Measurements from ENCODE around the gene TWIST2. TPM values are rescaled to one million over a fixed set of nuclear protein-coding genes. Genes with fewer than 3 reads are reported as not detected.

TWIST2 gene
- total RNA-seq, 3 donors from 2014 or later, result not detected

- Mint-ChIP-seq H3K4me1 (ENCODE audit: low read depth) (no peaks in the 10 kb centered on the region), H3K27me3 (ENCODE audit: low read depth) (peaks cover 59% of the 10 kb centered on the region), H3K4me3 (no peak overlapping the region), H3K36me3 (ENCODE audit: insufficient read depth) (no peaks in the 10 kb centered on the region), H3K9me3 (peaks cover 19% of the 10 kb centered on the region)
- DNase-seq (no peak), ATAC-seq (no peak)
Observed at GRCh38 chr2:238820916-238821315, 27.0 kb upstream of the TWIST2 start.

- no peak overlapping the region for H3K4me3 Mint-ChIP-seq
- ATAC-seq (no peak), DNase-seq (no peak)
- peaks cover 19% of the 10 kb centered on the region for H3K9me3 Mint-ChIP-seq
- H3K4me1 Mint-ChIP-seq (ENCODE audit: low read depth), result no peaks in the 10 kb centered on the region
- H3K27me3 Mint-ChIP-seq (ENCODE audit: low read depth), result peaks cover 60% of the 10 kb centered on the region
- H3K36me3 Mint-ChIP-seq (ENCODE audit: insufficient read depth), result no peaks in the 10 kb centered on the region
Observed at GRCh38 chr2:238821391-238821790, 26.5 kb upstream of the TWIST2 start.

- Mint-ChIP-seq H3K36me3 (ENCODE audit: insufficient read depth) (no peaks in the 10 kb centered on the region), H3K4me1 (ENCODE audit: low read depth) (no peaks in the 10 kb centered on the region), H3K4me3 (no peak overlapping the region), H3K27me3 (ENCODE audit: low read depth) (peaks cover 55% of the 10 kb centered on the region), H3K9me3 (peaks cover 19% of the 10 kb centered on the region)
- no peak for DNase-seq
- no peak for ATAC-seq
Observed at GRCh38 chr2:238821944-238822670, 25.8 kb upstream of the TWIST2 start.

DNA sequence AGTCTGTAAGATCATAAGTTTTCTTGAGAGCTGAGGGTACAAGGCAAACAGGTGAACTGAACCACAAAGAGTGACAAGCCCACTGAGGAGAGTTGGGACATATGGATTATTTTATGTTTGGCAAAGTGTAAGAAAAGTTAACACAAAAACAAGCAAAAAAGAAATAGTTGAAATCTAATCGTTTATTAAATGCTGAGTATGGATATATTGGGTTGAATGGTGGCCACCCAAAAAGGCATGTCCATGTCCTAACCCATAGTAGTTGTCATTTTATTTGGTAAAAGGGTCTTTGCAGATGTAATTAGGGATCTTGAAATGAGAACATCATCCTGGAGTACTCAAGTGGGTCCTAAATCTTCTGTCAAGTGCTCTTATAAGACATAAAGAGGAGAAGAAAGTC, 24.9 kb upstream of the TWIST2 start:
- H3K27me3 Mint-ChIP-seq (ENCODE audit: low read depth), result peaks cover 47% of the 10 kb centered on the region
- no peaks in the 10 kb centered on the region for H3K36me3 Mint-ChIP-seq (ENCODE audit: insufficient read depth)
- H3K9me3 Mint-ChIP-seq, result peaks cover 19% of the 10 kb centered on the region
- no peak for ATAC-seq
- H3K4me3 Mint-ChIP-seq, result no peak overlapping the region
- DNase-seq, result no peak
- H3K4me1 Mint-ChIP-seq (ENCODE audit: low read depth), result no peaks in the 10 kb centered on the region

DNA sequence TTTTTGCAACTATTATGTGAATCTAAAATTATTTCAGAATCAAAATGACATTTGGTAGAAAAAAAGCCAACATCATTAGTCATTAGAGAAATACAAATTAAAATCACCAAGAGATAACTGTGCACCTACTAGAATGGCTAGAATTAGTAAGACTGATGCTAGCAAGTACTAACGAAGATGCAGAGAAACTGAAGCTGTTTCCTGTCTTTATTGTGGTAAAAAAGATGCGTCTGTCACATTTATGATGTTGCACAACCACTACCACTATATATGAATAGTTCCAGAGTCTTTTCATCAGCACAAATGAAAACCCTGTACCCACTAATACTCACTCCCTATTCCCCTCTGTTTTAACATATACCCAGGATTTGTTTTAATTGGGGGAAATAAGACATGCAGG, 16.7 kb upstream of the TWIST2 start:
- Mint-ChIP-seq H3K4me1 (ENCODE audit: low read depth) (peaks cover 2% of the 10 kb centered on the region), H3K9me3 (no peaks in the 10 kb centered on the region), H3K4me3 (no peak overlapping the region), H3K27me3 (ENCODE audit: low read depth) (peaks cover 38% of the 10 kb centered on the region), H3K36me3 (ENCODE audit: insufficient read depth) (no peaks in the 10 kb centered on the region)
- DNase-seq (no peak), ATAC-seq (peak in 1 of 2 donors; percentile 18)

- peaks cover 44% of the 10 kb centered on the region for H3K27me3 Mint-ChIP-seq (ENCODE audit: low read depth)
- no peak for DNase-seq
- H3K9me3 Mint-ChIP-seq, result peaks cover 4% of the 10 kb centered on the region
- peaks cover 2% of the 10 kb centered on the region for H3K4me1 Mint-ChIP-seq (ENCODE audit: low read depth)
- H3K4me3 Mint-ChIP-seq, result no peak overlapping the region
- ATAC-seq, result no peak
- no peaks in the 10 kb centered on the region for H3K36me3 Mint-ChIP-seq (ENCODE audit: insufficient read depth)
Observed at GRCh38 chr2:238834982-238835381, 12.9 kb upstream of the TWIST2 start.

DNA sequence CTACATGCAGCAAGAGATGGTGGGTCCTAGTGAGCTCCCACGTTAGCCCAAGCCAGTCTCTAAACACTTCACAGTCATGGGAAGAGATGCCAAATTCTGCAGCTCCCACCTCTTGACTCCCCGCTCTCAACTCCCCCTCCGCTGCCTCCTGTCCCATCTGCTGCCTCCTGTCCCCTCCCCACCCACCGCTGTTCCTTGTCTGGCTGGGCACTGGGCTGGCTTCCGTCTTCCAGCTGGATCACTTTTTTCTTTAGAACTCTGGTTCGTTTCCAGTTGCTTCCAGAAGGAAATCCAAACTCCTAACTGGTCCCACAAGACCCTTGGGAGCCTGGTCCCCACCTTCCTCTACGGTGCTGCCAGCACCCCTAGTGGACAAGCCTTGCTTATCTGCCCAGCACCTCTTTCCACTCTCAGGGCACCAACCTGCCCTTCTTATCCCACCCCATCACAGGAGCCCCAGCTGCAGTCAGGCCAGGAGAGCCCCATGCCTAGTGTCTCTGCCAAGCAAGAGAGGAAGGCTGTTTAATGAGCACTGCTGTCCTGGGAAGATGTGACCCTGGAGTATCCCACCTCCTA, 12.1 kb upstream of the TWIST2 start:
- Mint-ChIP-seq H3K4me3 (no peak overlapping the region), H3K9me3 (peaks cover 4% of the 10 kb centered on the region), H3K36me3 (ENCODE audit: insufficient read depth) (no peaks in the 10 kb centered on the region), H3K4me1 (ENCODE audit: low read depth) (peaks cover 2% of the 10 kb centered on the region), H3K27me3 (ENCODE audit: low read depth) (peaks cover 44% of the 10 kb centered on the region)
- no peak for DNase-seq
- ATAC-seq, result no peak

GRCh38 chr2:238838786-238839327, 9.0 kb upstream of the TWIST2 start:
- ATAC-seq, result no peak
- no peak overlapping the region for H3K4me3 Mint-ChIP-seq
- no peaks in the 10 kb centered on the region for H3K4me1 Mint-ChIP-seq (ENCODE audit: low read depth)
- H3K9me3 Mint-ChIP-seq, result peaks cover 4% of the 10 kb centered on the region
- H3K36me3 Mint-ChIP-seq (ENCODE audit: insufficient read depth), result no peaks in the 10 kb centered on the region
- DNase-seq, result no peak
- peaks cover 42% of the 10 kb centered on the region for H3K27me3 Mint-ChIP-seq (ENCODE audit: low read depth)

GRCh38 chr2:238839428-238839827, 8.5 kb upstream of the TWIST2 start:
- H3K27me3 Mint-ChIP-seq (ENCODE audit: low read depth), result peaks cover 48% of the 10 kb centered on the region

DNA sequence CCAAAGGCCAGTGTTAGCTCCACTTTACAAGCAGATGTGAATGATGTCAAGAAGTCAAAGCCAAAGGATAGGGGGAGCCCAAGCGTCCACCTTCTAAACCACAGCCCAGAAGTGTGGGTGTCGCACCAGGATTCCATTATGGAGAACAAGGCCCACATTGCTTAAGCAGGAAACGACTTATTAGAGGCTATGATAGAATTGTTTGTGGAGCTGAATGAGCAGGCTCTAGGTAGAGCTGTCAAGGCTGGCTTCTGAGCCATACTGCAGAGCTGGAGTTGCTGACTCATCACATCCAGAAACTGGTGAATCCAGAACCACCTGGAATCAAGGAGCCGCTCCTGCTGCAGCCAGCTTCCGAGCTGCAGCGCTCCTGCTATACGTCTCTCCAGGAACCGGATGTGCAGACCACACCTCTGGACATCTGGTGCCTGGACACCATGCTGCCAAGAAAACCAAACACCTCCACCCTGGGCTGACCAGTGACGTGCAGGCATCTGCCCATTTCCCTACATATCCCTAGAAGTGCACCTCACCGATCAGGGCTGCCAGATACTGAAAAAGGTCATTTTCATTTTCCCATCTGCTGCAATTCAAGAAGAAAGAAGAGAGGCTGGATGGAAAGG, 6.2 kb upstream of the TWIST2 start:
- no peak overlapping the region for H3K4me3 Mint-ChIP-seq
- no peaks in the 10 kb centered on the region for H3K4me1 Mint-ChIP-seq (ENCODE audit: low read depth)
- H3K9me3 Mint-ChIP-seq, result peaks cover 4% of the 10 kb centered on the region
- no peak for DNase-seq
- peaks cover 57% of the 10 kb centered on the region for H3K27me3 Mint-ChIP-seq (ENCODE audit: low read depth)
- ATAC-seq, result no peak
- H3K36me3 Mint-ChIP-seq (ENCODE audit: insufficient read depth), result no peaks in the 10 kb centered on the region

More at GRCh38 chr2:238839428-238839827, 8.5 kb upstream of the TWIST2 start:
- DNase-seq (no peak), ATAC-seq (no peak)
- H3K36me3 Mint-ChIP-seq (ENCODE audit: insufficient read depth), result no peaks in the 10 kb centered on the region
- H3K4me1 Mint-ChIP-seq (ENCODE audit: low read depth), result no peaks in the 10 kb centered on the region
- no peak overlapping the region for H3K4me3 Mint-ChIP-seq
- H3K9me3 Mint-ChIP-seq, result peaks cover 4% of the 10 kb centered on the region

- H3K36me3 Mint-ChIP-seq (ENCODE audit: insufficient read depth), result no peaks in the 10 kb centered on the region
- no peaks in the 10 kb centered on the region for H3K4me1 Mint-ChIP-seq (ENCODE audit: low read depth)
- DNase-seq (no peak), ATAC-seq (no peak)
- peaks cover 52% of the 10 kb centered on the region for H3K27me3 Mint-ChIP-seq (ENCODE audit: low read depth)
- H3K4me3 Mint-ChIP-seq, result no peak overlapping the region
- H3K9me3 Mint-ChIP-seq, result peaks cover 4% of the 10 kb centered on the region
Observed at GRCh38 chr2:238843476-238843875, 4.4 kb upstream of the TWIST2 start.

DNA sequence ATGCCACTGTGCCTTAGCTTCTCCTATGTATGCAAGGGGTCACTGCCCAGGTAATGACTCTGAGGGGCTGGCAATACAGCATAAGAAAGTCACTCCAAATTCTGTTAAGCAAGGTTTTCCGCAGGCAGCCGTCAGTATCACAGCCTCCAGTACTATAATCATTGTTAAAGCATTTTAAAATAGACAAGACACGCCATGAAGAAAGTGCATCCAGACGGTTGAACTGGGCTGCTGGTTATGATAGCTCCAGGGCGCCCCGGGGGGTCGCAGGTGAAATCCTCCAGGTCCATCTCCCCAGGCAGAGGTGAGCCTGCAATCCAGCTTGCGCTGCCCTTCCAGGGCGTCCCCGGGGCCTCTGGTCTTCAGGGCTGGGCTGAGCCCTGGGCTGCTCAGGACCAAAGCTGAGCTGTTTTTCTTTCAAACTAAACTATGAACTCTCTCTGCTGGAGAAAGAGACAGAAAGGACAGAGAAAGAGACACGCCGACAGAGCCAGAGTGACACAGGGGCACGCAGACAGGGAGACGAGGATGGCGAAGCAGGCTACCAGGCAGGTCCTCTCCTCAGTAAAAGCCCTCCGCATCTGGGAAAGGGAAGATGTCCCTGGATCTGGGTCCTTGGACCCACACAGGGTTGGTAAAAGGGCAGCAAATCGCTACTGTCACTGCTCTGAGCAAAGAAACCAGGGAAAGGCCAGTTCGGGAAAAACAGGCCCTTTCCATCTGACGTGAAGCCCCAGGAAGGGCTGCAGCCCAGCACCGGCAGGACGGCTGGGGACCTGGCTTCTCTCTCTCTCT, 2.1 kb upstream of the TWIST2 start:
- no peak for ATAC-seq
- Mint-ChIP-seq H3K4me3 (no peak overlapping the region), H3K4me1 (ENCODE audit: low read depth) (no peaks in the 10 kb centered on the region), H3K27me3 (ENCODE audit: low read depth) (peaks cover 60% of the 10 kb centered on the region), H3K36me3 (ENCODE audit: insufficient read depth) (no peaks in the 10 kb centered on the region), H3K9me3 (no peaks in the 10 kb centered on the region)
- DNase-seq, result no peak

DNA sequence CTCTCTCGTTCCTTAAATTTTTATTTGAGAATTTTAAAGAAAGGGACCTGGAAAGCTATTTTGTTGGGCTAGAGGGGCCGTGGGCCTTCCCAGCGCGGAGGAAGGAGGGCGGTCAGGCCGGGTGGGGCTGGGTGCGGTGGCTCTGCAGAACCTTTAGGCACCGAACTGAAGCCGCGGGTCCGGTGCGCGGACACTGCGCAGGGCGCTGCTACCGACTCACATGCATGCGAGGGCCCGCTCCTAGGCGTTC, 1.6 kb upstream of the TWIST2 start:
- no peak overlapping the region for H3K4me3 Mint-ChIP-seq
- peaks cover 62% of the 10 kb centered on the region for H3K27me3 Mint-ChIP-seq (ENCODE audit: low read depth)
- no peak for ATAC-seq

DNA sequence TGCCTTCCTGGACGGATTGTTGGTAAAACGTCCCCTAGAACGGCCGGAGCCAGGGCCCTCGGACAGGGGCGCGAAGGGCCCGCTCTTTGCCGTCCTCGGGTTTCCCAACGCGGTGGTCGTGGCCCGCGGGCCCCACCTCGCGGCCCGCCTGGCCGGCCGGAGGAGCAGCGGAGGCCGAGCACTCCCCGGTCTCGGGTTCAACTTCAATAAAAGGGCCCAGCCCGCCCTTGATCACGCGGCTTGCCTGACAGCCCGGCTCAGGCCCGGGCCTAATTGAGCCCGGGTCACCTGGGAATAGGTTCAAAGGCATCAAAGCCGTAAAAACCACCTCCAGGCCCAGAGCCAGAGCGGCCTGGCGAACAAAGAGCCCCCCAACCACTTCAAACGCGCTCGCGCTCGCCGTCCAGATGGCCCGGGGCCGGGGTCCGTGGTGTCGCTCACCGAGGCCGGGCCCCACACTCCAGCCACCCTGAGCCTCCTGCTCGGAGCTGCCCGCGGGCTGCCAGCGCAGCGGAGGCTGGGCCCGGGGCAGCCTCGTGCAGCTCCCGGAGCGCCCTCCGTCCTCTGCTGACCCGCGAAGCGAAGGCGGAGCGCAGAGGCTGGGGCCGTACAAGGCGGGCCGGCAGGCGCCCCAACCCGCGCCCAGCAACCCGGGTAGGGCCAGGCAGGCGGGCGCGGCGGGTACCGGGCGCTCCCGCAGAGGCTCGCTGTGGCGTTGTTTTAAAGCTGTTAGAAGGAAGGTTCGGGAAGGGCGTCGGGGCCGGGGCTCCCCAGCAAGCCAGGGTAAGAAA, 1.1 kb upstream of the TWIST2 start:
- Mint-ChIP-seq H3K4me1 (ENCODE audit: low read depth) (no peaks in the 10 kb centered on the region), H3K27me3 (ENCODE audit: low read depth) (peaks cover 61% of the 10 kb centered on the region), H3K36me3 (ENCODE audit: insufficient read depth) (no peaks in the 10 kb centered on the region), H3K4me3 (no peak overlapping the region), H3K9me3 (no peaks in the 10 kb centered on the region)
- ATAC-seq (no peak), DNase-seq (no peak)

More for the DNA sequence above, 1.6 kb upstream of the TWIST2 start:
- Mint-ChIP-seq H3K36me3 (ENCODE audit: insufficient read depth) (no peaks in the 10 kb centered on the region), H3K9me3 (no peaks in the 10 kb centered on the region), H3K4me1 (ENCODE audit: low read depth) (no peaks in the 10 kb centered on the region)
- no peak for DNase-seq

Data from activated T-cell treated with anti-CD3 and anti-CD28 coated beads, Interleukin-2, amount 50 U/mL, for 4 hours (primary cell).